Stimulated activated CD8-positive, alpha-beta memory T cell treated with anti-CD3 and anti-CD28 coated beads, Interleukin-12 subunit alpha, Interleukin-12 subunit beta, amount 100 ng/mL, for 24 hours (primary cell): ENCODE measurements around the gene PLXDC2.

Experiments used
- DNase-seq: peaks from one replicate; pipeline ENCODE4 v3.0.0-alpha.2; 2020; ENCODE audit errors: extremely low read depth

PLXDC2 gene

DNA sequence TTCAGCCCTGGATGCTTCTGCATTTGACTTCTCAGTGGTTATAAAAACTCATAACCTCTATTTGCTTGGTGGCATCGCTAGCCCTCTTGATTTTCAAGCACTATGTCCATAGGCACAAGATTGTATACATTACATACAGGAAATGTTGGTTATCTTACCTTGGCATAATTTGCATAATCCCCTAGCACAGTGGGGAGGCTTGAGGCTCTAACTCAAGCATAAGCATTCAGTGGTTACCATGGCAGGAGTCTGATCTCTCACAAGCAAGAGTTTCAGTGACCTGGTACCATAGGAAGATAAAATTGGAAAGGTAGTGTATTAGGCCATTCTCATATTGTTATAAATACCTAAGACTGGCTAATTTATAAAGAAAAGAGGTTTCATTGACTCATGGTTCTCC lies 121.8 kb downstream of the PLXDC2 start:
- DNase-seq = no peak

DNA sequence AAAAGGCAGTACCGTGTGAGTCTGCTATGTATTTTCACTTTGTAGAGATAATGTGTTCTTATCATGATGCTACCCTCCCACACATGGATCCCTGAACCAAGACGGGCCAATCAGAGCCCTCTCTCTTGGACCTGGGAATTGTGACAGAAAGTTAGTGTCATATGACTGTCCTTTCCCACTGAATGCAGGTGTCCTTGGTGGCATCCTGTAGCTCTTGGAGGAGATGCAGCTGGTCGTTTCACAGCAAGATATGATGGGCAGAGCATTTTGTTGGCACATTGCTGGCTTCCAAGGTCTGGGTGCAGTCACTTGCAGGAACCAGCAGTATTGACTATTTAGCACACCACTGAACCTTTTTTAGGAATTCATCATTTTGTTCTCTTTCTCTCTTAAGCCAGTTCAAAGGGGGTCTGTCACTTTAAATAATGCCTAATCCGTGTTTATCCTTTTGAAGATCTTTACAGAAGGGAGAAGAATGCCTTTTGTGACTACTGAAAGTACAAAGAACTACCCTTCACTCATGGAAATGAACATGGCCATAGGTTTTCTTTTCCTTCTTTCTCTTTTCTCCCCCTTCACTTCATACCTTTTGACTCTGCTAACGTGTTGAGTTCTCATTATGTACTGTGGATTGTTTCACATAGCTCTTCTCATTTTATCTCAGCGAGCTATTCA lies 125.1 kb downstream of the PLXDC2 start:
- DNase-seq = no peak

DNA sequence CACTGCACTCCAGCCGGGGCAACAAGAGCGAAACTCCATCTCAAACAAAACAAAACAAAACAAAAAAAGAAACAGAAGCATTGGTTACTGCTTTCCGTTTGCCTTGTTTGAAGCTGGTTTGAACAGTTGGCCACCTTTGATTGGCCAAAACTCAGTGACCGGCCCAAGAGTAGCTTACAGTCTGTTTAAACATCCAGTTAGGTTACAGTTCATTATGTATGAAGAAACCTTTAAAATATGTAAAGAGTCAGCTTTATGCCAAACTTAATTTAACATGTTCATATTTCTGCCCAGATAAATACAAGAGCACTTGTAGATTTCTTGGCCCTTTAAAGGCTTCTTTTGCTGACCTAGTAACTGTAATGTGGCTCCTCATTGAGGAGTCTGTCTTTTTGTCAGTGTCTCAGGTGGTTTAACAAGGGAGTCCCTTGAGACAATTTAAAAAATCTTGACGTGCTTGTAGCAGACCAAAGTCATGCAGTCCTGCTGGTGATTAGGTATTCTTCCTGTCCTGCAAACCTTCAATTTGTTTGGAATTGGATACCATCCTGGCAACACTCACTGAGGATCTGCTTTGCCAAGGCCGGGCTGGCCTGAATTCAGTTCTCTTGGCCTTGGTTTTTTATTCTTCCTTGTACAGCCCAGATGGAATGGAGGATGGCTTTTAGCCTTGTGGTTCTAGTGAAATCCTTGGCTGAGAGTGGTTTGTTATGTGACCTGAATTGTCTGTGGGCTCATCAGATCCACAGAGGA lies 128.9 kb downstream of the PLXDC2 start:
- DNase-seq = no peak

DNA sequence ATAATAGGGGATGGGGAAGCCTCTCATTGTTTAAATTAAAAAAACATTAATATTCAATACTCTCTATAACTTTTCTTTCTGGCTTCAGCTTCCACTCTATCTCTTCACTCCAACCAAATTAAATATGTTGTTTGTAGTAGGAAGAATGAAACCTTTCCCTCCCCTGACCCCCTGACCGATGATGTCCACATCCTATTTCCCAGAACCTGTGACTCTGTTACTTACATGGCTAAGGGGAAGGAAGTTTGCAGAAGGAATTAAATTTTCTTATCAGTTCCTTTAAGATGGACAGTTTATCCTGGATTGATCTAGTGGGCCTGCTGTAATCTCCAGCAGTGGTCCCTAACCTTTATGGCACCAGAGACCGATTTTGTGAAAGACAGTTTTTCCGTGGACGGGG lies 130.0 kb downstream of the PLXDC2 start:
- no peak for DNase-seq

DNA sequence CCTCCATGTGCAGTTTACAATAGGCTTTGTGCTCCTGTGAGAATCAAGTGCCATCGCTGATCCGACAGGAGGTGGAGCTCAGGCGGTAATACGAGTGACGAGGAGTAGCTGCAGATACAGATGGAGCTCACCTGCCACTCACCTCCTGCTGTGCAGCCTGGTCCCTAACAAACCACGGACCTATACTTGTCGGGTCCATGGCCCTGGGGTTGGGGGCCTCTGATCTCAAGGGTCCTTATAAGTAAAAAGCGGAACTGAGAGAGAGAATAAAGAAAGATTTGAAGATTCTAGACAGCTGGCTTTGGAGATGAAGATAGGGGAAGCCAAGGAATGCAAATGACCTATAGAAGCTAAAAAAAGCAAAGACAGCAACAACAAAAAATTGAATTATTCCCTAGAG lies 130.6 kb downstream of the PLXDC2 start:
- no peak for DNase-seq

DNA sequence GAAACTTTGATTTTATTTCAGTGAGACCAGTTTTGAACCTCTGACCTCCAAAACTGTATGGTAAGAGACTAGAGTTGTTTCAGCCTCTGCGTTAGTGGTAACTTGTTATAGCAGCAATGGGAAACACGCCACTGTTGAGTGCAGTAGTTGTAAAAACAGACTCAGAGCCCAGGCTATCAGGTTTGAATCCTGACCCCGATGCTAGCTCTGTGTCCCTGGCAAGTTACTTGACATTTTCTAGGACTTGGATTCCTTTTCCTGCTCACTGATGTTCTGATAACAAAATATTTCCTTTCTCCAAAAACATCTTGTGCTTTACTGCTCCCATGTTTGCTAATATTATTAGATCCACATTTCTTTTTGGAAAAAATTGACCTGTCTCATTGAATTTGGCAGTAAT lies 131.0 kb downstream of the PLXDC2 start:
- DNase-seq = no peak

DNA sequence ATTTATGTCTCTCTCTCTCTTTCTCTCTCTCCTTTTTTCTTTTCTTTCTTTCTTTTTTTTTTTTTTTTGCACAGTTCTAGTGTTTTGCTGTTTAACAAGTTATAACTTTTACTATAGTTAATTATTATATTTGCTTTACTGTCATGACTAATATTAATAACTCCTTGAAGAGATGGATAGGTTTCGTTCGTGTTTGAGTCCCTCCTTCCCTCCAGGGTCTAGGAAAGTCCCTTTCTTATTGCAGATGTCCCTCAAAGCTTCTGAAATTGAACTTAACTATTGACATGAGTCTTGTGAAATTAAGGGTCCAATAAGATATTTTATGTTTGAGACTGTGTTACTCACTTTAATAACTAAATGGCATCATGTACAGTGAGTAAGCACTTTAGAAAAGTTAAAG lies 131.4 kb downstream of the PLXDC2 start:
- no peak for DNase-seq

DNA sequence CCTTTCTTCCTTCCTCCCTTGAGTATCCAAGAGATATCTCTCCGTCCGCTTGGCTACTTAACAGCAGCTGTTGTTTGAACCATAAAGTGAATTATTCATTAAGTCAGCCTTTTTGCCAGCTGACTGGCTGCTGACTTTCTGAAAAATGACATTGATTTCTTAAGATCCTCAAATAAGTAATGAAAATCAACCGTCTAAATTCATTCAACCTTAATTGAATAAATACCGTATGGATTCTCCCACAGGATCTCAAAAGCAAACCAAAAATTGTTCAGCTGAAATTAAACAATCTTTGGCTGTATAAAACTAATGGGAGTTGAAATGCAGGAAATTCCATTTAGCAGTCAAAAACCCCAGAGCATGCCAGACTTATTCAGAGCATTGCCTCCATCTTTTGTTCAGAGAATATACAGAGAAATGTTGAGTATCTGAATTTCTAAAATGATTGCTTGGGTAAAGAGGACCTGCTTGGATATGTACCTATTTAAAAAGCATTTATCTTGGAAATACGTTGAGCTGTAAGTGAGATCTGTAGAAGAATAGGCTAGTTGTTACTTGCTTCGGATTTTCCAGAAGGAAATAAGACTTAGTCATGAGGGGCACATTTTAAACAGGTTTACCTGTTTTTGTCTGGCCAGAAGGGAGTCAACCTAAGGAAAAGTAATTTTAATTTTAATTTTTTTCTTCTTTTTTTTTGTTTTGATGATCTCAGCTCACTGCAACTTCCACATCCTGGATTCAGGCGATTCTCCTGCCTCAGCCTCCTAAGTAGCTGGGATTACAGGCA lies 136.2 kb downstream of the PLXDC2 start:
- no peak for DNase-seq

DNA sequence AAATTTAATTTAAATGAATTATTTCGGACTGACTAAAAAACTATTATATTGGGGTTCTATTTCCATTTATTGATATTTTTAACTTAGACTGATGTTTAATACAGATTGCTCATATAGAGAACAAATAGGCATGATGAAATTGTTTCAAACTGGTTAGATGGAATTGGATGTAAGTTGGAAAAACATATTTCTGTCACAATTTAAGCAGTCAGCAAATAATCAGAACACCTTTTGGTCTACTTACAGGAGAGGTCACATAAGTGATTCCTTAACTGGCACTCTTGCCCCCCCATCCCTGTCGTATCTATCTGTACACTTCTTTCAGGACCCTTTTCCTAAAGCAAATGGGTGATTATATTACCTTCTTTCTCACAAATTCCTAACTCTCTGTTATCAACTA lies 138.4 kb downstream of the PLXDC2 start:
- no peak for DNase-seq

DNA sequence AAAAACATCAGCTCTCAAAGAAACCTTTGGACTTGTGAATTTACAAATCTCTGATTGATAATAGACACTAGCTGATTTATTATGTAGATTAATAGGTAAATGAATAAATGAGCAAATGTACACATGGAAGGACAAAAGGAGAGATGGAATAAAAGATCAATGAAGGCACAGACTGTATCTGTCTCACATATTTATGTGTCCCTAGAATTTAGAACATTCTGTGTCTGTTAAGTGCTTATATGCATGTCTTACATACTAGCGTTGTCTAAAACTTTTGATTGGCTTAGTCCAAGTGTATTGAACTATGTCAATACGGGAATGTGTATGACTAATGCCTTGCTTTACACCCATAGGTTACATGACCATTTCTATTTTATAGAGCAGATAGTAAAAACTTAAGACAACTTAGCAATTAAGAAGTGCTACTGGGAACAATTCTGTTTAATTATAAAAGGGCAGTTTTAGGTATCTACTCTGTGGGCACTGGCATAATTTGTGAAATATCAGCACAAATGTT lies 140.3 kb downstream of the PLXDC2 start:
- DNase-seq = no peak

DNA sequence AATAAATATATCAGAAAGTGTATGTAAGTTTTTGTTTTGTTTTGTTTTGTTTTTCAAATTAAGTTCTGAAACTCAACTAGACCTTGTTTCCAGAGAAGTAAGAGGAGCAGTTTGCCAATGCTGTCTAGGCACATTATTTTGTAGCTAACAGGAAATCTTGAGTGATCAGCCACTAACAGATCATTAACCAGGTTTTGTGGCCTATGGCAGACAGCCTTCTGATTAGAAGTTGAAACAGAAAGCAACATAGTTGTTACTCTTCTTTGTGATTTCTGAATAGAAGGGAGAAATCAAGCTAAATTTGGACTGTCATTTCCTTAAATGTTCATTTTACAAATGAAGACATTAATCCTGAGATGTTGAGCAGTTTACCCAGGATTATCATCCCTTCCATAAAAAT lies 142.6 kb downstream of the PLXDC2 start:
- no peak for DNase-seq

DNA sequence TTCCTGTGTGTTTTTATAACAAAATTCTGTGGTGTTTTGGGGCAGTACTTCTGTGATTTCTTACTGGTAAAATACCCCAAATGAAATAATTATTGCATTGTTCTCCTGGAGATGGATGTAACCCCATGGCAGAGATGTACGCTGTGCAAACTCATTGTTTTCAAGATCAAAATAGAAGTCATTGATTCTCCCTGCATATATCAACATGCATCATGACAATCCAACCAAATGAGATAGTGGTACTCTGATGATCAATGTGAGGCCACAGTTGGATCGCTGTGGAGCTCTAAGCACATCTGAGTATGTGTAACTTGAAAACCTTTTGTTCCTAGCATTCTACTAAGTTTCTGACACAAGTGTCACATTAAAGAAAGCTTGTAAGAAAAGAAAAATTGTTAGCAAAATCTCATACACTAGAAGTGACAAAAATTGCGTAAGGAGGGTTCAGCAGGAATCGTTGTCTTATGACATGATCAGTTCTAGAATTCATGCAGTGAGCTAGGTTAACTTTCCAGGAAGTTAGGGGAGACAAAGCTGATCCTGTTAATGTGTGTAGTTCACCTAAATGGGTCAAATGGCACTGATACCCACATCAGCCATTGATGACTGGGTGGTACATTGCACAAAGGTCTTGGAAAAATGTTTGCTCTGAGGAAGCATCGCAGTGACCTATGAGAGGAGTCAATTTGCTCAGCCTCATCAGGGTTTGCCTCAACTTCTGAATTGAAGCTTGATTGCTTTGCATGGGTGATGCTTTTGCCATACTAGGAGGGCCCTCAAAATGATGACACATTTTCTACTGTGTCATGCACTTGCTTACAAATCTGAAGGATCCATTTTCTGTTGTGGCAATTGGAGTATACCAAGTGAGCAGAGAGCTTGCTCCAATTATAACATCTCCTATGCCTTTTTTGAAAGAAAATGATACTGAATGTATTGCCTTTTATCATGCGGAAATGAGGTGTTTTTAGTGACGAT lies 145.1 kb downstream of the PLXDC2 start:
- DNase-seq = no peak

DNA sequence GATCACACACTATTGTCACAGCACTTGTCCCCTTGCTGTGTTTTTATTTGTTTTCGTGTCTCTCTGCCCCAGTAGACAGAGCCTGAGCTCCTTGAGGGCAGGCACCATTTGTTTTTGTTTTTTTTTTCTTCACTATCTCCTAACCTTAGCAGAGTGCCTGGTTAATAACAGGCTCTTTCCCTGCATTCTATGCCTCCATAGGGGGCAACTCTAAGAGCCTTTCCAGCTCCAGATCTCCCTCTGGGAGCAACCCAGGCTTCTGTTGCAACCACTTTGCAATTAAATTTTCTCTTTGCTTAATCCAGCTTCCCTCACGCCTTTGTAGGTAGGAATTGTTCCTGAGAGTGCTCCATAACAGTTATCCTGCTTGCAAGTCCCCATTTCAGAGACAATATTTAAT lies 148.4 kb downstream of the PLXDC2 start:
- DNase-seq = no peak

DNA sequence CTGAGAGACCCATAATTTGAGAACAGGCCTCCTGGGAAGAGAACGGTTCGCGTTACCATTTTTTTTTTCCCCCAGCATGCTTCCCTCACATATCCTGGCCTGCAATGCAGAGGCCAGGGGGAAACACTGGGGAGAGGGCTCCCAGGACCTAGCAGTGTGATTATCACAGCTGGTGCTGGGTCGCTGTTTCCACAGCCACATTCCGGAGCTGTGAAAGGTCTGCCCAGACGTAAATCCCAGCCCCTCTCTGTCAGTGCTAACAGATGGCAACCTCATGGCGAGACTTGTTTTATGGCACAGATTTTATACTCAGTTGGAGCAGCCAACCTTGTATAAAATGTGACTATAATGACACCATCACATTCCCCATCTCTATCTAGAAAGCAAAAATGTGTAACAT lies 150.5 kb downstream of the PLXDC2 start:
- no peak for DNase-seq

DNA sequence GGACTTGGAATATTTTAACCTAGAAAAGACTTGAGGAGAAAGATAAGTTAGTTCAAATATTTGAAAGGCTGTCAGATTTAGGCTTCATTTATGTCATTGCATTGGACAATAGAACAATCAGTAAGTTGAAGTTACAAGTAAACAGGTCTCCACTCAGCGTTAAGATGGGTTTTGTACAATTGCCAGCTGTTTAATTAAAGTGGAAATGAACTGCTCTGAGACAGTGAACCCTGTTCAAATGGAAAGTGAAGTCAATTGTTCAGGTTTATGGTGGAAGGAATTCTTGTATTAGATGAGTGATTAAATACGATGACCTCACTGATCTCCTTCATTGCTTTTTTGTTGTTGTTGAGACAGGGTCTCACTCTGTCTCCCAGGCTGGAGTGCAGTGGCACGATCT lies 151.7 kb downstream of the PLXDC2 start:
- DNase-seq = no peak

DNA sequence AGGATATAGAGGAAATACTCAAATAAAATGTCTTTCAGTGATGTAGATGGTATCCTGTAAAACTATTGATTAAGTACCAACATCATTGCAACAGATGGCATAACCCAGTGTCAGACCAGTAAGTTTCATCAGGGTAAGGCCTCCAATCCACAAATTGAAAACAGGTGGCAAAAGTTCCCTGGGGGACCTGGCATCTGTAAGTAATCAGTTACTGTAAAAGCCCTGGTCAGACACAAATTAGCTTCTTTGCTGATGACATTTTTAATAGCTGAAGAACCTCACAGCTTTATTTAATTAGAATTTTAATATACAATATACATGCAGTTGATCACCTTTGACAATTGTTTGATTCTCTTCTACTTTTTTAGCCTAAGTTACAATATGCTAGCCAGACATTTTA lies 152.5 kb downstream of the PLXDC2 start:
- DNase-seq = no peak

DNA sequence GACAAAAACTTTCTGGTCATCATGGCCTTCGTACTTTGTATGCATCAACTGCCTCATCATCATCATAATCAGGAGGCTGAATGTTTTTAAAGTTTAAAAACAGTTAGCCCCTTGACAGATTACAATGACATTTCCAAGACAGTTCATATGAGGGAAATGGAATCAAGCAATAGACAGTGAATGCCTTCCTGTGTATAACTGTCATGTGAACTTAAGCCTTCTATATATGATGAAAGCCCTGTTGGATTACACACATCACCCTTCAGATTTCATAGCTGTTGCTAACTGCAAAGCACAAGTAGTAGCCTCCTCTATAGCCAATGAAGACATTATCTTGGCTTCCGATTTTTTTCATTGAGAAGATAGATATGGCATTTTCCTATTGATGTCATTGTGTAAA lies 154.0 kb downstream of the PLXDC2 start:
- no peak for DNase-seq

DNA sequence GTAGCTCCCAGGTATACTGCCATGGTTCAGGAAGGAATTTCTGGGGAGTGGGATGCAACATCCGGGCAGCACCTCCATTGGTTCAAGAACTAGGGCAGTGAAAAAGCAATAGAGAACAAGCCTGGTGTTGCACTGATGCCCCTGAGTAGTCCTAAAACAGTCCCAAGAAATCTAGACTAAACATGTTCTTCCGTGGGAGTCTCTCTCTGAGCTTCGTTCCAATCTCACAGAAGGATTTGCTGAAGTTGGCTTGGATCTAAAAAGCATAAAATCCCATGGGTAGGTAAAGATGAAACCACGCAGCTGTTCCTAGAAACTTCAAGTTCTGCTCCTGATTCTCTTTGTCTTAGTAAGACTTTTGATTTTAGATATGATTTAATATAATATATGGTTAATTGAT lies 154.5 kb downstream of the PLXDC2 start:
- DNase-seq = no peak

DNA sequence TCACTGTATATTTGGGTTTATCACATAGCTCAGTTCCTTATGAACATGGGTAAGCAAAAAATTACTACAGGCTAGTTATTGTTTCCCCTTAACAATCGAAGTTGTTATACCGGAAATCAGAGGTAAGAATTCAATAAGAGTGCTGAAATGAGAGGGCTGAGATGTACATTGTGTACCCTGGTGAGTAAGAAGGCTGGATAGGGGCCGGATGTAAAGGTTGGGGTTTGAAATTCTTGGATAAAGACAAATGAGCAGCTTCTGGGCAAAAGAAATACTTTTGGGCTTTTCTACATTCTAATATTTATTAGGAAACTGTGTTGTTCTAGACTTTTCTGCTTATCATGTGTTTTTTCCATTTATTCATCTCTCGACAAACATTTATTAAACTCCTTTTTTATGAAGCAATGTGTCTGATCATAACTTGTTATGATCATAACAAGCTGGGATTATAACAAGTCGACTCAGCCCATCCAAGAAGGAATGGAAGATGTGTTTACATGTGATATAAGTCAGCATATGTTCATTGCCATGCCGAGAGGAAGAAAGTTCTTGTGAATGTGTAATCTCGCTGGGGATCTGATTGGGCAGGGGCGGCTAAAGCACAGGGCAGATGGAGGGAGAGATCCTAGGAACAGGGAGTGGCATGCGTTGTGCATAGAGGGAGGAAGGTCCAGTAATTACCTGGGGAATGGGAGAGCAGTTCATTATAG lies 155.3 kb downstream of the PLXDC2 start:
- DNase-seq = no peak

DNA sequence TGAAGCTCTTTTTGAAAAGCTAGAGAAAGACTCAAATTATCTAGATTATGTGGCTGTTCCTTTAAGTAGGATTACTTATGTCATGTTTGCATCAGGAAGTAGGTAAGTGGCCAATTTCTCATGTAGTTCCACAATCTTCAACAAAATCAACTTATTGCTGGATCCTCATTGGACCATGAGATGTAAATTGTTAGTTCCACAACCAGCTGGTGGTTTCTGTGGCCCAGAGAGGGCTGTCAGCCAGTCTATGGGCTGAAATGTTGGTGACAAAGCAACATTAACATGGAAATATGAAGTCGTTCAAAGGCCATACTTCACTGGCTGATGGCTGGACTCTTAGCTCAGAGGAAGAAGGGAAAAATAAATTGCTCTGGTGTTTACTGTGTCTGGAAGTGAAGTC lies 157.9 kb downstream of the PLXDC2 start:
- DNase-seq = no peak

DNA sequence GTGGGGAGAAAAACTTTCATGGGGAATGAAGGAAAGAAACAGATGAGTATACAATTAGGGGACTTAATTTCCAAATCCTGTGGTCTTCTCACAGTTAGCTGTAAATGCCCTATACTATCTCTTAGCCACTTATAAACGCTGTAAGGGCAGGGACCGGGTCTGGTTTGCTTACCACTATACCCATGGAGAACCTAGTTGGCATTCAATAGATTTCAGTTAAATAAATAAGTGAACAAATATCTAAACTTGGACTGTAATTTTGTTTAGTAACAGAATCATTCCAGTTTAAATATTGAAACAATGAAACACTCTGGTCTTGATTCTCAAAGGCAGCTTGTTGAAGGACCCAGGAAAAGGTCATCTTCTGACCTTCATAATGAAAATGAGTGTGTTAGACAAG lies 158.3 kb downstream of the PLXDC2 start:
- DNase-seq = no peak
